A549 (cell line): ENCODE measurements around the gene ABCC3.

Experiments
- POLR2A ChIP-seq: IDR thresholded peaks from 2 replicates; pipeline ENCODE4 v1.6.1; 2012; ENCODE audit warnings: mild to moderate bottlenecking, low read length
- TF ChIP-seq, protein P1 (sequence below): fragments of >200 bp; sonication (Bioruptor Twin); formaldehyde crosslinking; IDR thresholded peaks from 3 replicates; pipeline ENCODE4 v1.5.1; 2016
- TF ChIP-seq, protein P2 (sequence below): fragments of 250-450 bp; sonication (Bioruptor Pico); IDR thresholded peaks from 2 replicates; pipeline ENCODE4 v1.5.0; 2021; ENCODE audit warnings: mild to moderate bottlenecking, moderate library complexity, borderline replicate concordance
- TF ChIP-seq, protein P3 (sequence below): IDR thresholded peaks from 2 replicates; pipeline ENCODE4 v1.6.1; 2012

DNA sequence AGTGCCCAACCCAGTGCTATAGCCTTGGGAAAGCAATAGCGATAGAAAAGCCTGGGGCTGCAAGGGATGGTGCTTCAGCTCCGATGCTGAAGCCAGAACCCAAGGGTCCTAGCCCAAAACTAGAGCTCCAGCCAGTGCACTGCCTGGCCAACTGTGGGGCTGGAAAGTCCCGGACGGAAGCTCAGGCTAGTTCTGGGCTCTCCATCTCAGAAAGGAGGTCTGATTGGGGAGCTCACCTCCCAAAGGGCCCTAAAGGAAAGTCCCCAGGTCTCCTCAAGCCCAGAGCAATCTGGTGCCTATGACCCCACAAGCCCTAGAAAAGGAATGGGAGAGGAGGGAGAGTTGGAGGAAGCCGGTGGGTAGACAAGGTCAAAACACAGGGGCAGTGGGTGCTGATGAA is 2.0 kb upstream of the ABCC3 start:
- no peak for TF ChIP-seq POLR2A
- TF ChIP-seq, protein P1, sequence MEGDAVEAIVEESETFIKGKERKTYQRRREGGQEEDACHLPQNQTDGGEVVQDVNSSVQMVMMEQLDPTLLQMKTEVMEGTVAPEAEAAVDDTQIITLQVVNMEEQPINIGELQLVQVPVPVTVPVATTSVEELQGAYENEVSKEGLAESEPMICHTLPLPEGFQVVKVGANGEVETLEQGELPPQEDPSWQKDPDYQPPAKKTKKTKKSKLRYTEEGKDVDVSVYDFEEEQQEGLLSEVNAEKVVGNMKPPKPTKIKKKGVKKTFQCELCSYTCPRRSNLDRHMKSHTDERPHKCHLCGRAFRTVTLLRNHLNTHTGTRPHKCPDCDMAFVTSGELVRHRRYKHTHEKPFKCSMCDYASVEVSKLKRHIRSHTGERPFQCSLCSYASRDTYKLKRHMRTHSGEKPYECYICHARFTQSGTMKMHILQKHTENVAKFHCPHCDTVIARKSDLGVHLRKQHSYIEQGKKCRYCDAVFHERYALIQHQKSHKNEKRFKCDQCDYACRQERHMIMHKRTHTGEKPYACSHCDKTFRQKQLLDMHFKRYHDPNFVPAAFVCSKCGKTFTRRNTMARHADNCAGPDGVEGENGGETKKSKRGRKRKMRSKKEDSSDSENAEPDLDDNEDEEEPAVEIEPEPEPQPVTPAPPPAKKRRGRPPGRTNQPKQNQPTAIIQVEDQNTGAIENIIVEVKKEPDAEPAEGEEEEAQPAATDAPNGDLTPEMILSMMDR = no peak
- TF ChIP-seq, protein P2, sequence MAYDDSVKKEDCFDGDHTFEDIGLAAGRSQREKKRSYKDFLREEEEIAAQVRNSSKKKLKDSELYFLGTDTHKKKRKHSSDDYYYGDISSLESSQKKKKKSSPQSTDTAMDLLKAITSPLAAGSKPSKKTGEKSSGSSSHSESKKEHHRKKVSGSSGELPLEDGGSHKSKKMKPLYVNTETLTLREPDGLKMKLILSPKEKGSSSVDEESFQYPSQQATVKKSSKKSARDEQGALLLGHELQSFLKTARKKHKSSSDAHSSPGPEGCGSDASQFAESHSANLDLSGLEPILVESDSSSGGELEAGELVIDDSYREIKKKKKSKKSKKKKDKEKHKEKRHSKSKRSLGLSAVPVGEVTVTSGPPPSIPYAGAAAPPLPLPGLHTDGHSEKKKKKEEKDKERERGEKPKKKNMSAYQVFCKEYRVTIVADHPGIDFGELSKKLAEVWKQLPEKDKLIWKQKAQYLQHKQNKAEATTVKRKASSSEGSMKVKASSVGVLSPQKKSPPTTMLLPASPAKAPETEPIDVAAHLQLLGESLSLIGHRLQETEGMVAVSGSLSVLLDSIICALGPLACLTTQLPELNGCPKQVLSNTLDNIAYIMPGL (CRISPR knock-in tag) = no peak
- TF ChIP-seq, protein P3, sequence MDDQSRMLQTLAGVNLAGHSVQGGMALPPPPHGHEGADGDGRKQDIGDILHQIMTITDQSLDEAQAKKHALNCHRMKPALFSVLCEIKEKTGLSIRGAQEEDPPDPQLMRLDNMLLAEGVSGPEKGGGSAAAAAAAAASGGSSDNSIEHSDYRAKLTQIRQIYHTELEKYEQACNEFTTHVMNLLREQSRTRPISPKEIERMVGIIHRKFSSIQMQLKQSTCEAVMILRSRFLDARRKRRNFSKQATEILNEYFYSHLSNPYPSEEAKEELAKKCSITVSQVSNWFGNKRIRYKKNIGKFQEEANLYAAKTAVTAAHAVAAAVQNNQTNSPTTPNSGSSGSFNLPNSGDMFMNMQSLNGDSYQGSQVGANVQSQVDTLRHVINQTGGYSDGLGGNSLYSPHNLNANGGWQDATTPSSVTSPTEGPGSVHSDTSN = no peak
